GM12878 (cell line): ENCODE data around the gene RRM2. TPM values are rescaled to one million over a fixed set of nuclear protein-coding genes. Genes with fewer than 3 reads are reported as not detected.

Source experiments
- BCL11A ChIP-seq: IDR thresholded peaks from 2 replicates; pipeline ENCODE4 v1.6.1; 2011; ENCODE audit warnings: low read depth, low read length
- CEBPZ ChIP-seq: fragments of 150-350 bp; IDR thresholded peaks from 2 replicates; pipeline ENCODE4 v1.6.1; 2016; ENCODE audit warnings: low read depth, low read length
- E4F1 ChIP-seq: fragments of 450-650 bp; IDR thresholded peaks from 2 replicates; pipeline ENCODE4 v1.6.1; 2018; ENCODE audit warnings: borderline replicate concordance, mild to moderate bottlenecking; ENCODE audit not compliant: partially characterized antibody
- GABPA ChIP-seq: IDR thresholded peaks from 2 replicates; pipeline ENCODE4 v1.6.1; 2014; ENCODE audit warnings: antibody characterized with exemption, low read depth, mild to moderate bottlenecking, inconsistent platforms
- JUND ChIP-seq: IDR thresholded peaks from 2 replicates; pipeline ENCODE4 v1.6.1; 2012; ENCODE audit warnings: low read depth, mild to moderate bottlenecking, low read length, improper control_type of control experiment, moderate library complexity
- KAT2A ChIP-seq: conservative IDR thresholded peaks from 2 replicates; pipeline ENCODE4 v1.6.1; 2011; ENCODE audit warnings: low read depth, low read length; ENCODE audit not compliant: control insufficient read depth
- KLF5 ChIP-seq: fragments of 450-650 bp; IDR thresholded peaks from 2 replicates; pipeline ENCODE4 v1.6.1; 2014; ENCODE audit warnings: mild to moderate bottlenecking; ENCODE audit not compliant: partially characterized antibody
- NKRF ChIP-seq: fragments of 450-650 bp; conservative IDR thresholded peaks from 2 replicates; pipeline ENCODE4 v1.6.1; 2017; ENCODE audit warnings: mild to moderate bottlenecking, moderate library complexity
- PAX8 ChIP-seq: fragments of 450-650 bp; IDR thresholded peaks from 2 replicates; pipeline ENCODE4 v1.6.1; 2017; ENCODE audit warnings: mild to moderate bottlenecking, moderate library complexity
- TCF7 ChIP-seq: IDR thresholded peaks from 2 replicates; pipeline ENCODE4 v1.6.1; 2014; ENCODE audit warnings: antibody characterized with exemption, borderline replicate concordance
- ZBTB40 ChIP-seq: fragments of 450-650 bp; IDR thresholded peaks from 2 replicates; pipeline ENCODE4 v1.6.1; 2016; ENCODE audit warnings: mild to moderate bottlenecking, moderate library complexity, borderline replicate concordance
- ZNF24 ChIP-seq: fragments of 450-650 bp; IDR thresholded peaks from 2 replicates; pipeline ENCODE4 v1.6.1; 2017; ENCODE audit warnings: antibody characterized with exemption, mild to moderate bottlenecking
- ZNF384 ChIP-seq: IDR thresholded peaks from 2 replicates; pipeline ENCODE4 v1.6.1; 2012; ENCODE audit warnings: low read depth, mild to moderate bottlenecking, low read length, improper control_type of control experiment, borderline replicate concordance
- polyA plus RNA-seq, 11 experiments: library from polyadenylated mRNA; depleted of rRNA in 4 of 11; unstranded in 6 of 11; stranded (reverse) in 5 of 11; fragments of >200 nt; fragmentation: Nextera tagmentation in 4 of 11; fragmentation: Illumina TruSeq in 1 of 11; extraction: Ambion mirVana in 4 of 11; extraction: Trizol in 1 of 11; gene quantifications; 1 replicate in 1 of 11; 2 replicates in 10 of 11; pipeline versions ENCODE4 v1.2.1 to v1.2.3, GENCODE V29; 2011 to 2016; ENCODE audit warnings: inconsistent platforms in 2 of 11, missing spikeins in 2 of 11, low read depth in 1 of 11
- total RNA-seq, 4 experiments: library from RNA; depleted of rRNA in 3 of 4; stranded (reverse); fragments of >200 nt in 3 of 4; fragmentation: Illumina TruSeq in 1 of 4; extraction: Trizol in 1 of 4; gene quantifications; 2 replicates each; pipeline versions ENCODE4 v1.2.1 to v1.2.3, GENCODE V29; 2013 to 2021

RRM2 gene
- total and polyA plus RNA-seq, 10 of the 15 experiments (the other 5 are each of a cell fraction or from before 2014, with no cell fraction given), result 54.4 to 771 (median 159) TPM

GRCh38 chr2:10120158-10120876 is 2.2 kb upstream of the RRM2 start (continued):
- peak; percentile 33; the same call in 1 of the 2 replicates for TF ChIP-seq GABPA
- TF ChIP-seq E4F1, result no peak
- TF ChIP-seq NKRF, result peak; percentile 95
- no peak for TF ChIP-seq PAX8
- TF ChIP-seq ZNF24, result no peak
- TF ChIP-seq ZBTB40, result peak; percentile 62; the same call in 1 of the 2 replicates
- TF ChIP-seq KAT2A, result no peak
- no peak for TF ChIP-seq JUND
- TF ChIP-seq TCF7, result no peak
- TF ChIP-seq KLF5, result no peak
- TF ChIP-seq ZNF384, result no peak
- no peak for TF ChIP-seq BCL11A
- TF ChIP-seq CEBPZ, result no peak
